GM23338 (cell line): Measurements from ENCODE around the gene ALDH2. TPM values are rescaled to one million over a fixed set of nuclear protein-coding genes. Genes with fewer than 3 reads are reported as not detected.

ENCODE experiments used
- ATAC-seq: fragments of 200-7000 bp; cut with Tn5 transposase; 3 replicates; pipeline ENCODE4 v1.9.1; 2020
- DNase-seq: peaks from one replicate; pipeline ENCODE4 v3.0.0-alpha.2; 2015; ENCODE audit warnings: low spot score
- H2AFZ ChIP-seq: fragments of 200-600 bp; sonication (generic); 2 replicates; pipeline ENCODE4 v1.8.0; 2016; ENCODE audit warnings: antibody characterized with exemption, mild to moderate bottlenecking, moderate library complexity
- H3F3A ChIP-seq: fragments of 200-600 bp; sonication (generic); replicated peaks from 2 replicates; pipeline ENCODE4 v1.8.0; 2017; ENCODE audit warnings: antibody characterized with exemption, mixed run types, low read depth
- H3K27ac ChIP-seq: fragments of 200-600 bp; sonication (generic); 2 replicates; pipeline ENCODE4 v1.6.1; 2016; ENCODE audit warnings: low read depth
- H3K27me3 ChIP-seq: fragments of 200-600 bp; sonication (generic); 2 replicates; pipeline ENCODE4 v1.8.0; 2016; ENCODE audit warnings: mild to moderate bottlenecking, mixed run types, moderate library complexity; ENCODE audit not compliant: insufficient read depth
- H3K36me3 ChIP-seq: fragments of 200-600 bp; sonication (generic); 2 replicates; pipeline ENCODE4 v1.8.0; 2016; ENCODE audit warnings: mild to moderate bottlenecking; ENCODE audit not compliant: insufficient read depth
- H3K4me1 ChIP-seq: fragments of 200-600 bp; sonication (generic); 2 replicates; pipeline ENCODE4 v1.8.0; 2016; ENCODE audit warnings: mild to moderate bottlenecking, moderate library complexity; ENCODE audit not compliant: insufficient read depth
- H3K4me2 ChIP-seq: fragments of 200-600 bp; sonication (generic); 2 replicates; pipeline ENCODE4 v1.7.1; 2017; ENCODE audit warnings: mixed run types
- H3K4me3 ChIP-seq: fragments of 200-600 bp; sonication (generic); 2 replicates; pipeline ENCODE4 v1.6.1; 2016; ENCODE audit warnings: mixed run types
- H3K79me2 ChIP-seq: fragments of 200-600 bp; sonication (generic); replicated peaks from 2 replicates; pipeline ENCODE4 v1.8.0; 2017; ENCODE audit warnings: mild to moderate bottlenecking; ENCODE audit not compliant: insufficient read depth
- H3K9me2 ChIP-seq: fragments of 200-600 bp; sonication (generic); 2 replicates; pipeline ENCODE4 v1.8.0; 2017; ENCODE audit not compliant: insufficient read depth
- H4K20me1 ChIP-seq: fragments of 200-600 bp; sonication (generic); replicated peaks from 2 replicates; pipeline ENCODE4 v1.8.0; 2017; ENCODE audit warnings: mild to moderate bottlenecking; ENCODE audit not compliant: insufficient read depth
- H3K27ac Mint-ChIP-seq: 2 replicates; pipeline ENCODE4 v1.8.0; 2020; ENCODE audit warnings: inconsistent platforms, mild to moderate bottlenecking, moderate library complexity, mixed read lengths
- H3K27me3 Mint-ChIP-seq: 3 replicates; pipeline ENCODE4 v1.8.0; 2022; ENCODE audit warnings: low read depth, mild to moderate bottlenecking, moderate library complexity, mixed read lengths, inconsistent platforms; ENCODE audit not compliant: insufficient read depth, poor library complexity
- H3K36me3 Mint-ChIP-seq: 3 replicates; pipeline ENCODE4 v1.8.0; 2021; ENCODE audit warnings: low read depth, mild to moderate bottlenecking, inconsistent platforms, moderate library complexity, mixed read lengths
- H3K4me1 Mint-ChIP-seq: 3 replicates; pipeline ENCODE4 v1.8.0; 2020; ENCODE audit warnings: mild to moderate bottlenecking, inconsistent platforms, mixed read lengths
- H3K4me3 Mint-ChIP-seq: 3 replicates; pipeline ENCODE4 v1.8.0; 2021; ENCODE audit warnings: moderate library complexity, mild to moderate bottlenecking, inconsistent platforms, mixed read lengths
- H3K9me3 Mint-ChIP-seq: 3 replicates; pipeline ENCODE4 v1.8.0; 2020; ENCODE audit warnings: moderate library complexity, mild to moderate bottlenecking, inconsistent platforms, mixed read lengths
- CREB1 ChIP-seq: fragments of 250-450 bp; sonication (Bioruptor Pico); IDR thresholded peaks from 2 replicates; pipeline ENCODE4 v1.5.0; 2020; ENCODE audit warnings: low read depth, mild to moderate bottlenecking, moderate library complexity
- CTCF ChIP-seq, 2 experiments: fragments of 200-600 bp in 1 of 2; sonication (generic) in 1 of 2; conservative IDR thresholded peaks; 2 replicates each; pipeline versions ENCODE4 v1.5.1 to v1.6.1; 2016 to 2017; ENCODE audit warnings: antibody characterized with exemption in 2 of 2, low read depth in 2 of 2, mild to moderate bottlenecking in 2 of 2, moderate library complexity in 1 of 2
- ETS1 ChIP-seq: IDR thresholded peaks from 2 replicates; pipeline ENCODE4 v1.6.1; 2016; ENCODE audit warnings: antibody characterized with exemption
- EZH2 ChIP-seq: fragments of 200-600 bp; sonication (generic); IDR thresholded peaks from one replicate; pipeline ENCODE4 v1.8.0; 2017; ENCODE audit warnings: antibody characterized with exemption, mild to moderate bottlenecking, low read depth; ENCODE audit not compliant: unreplicated experiment
- EZH2phosphoT487 ChIP-seq: fragments of 200-600 bp; sonication (generic); IDR thresholded peaks from one replicate; pipeline ENCODE4 v1.8.1; 2018; ENCODE audit warnings: antibody characterized with exemption; ENCODE audit not compliant: unreplicated experiment
- JUNB ChIP-seq: IDR thresholded peaks from one replicate; pipeline ENCODE4 v1.6.1; 2016; ENCODE audit warnings: antibody characterized with exemption; ENCODE audit not compliant: unreplicated experiment
- NANOG ChIP-seq: IDR thresholded peaks from 2 replicates; pipeline ENCODE4 v1.6.1; 2016; ENCODE audit warnings: antibody characterized with exemption, borderline replicate concordance
- POLR2AphosphoS5 ChIP-seq: IDR thresholded peaks from 2 replicates; pipeline ENCODE4 v1.6.1; 2016; ENCODE audit warnings: antibody characterized with exemption, low read depth
- REST ChIP-seq: IDR thresholded peaks from one replicate; pipeline ENCODE4 v1.6.1; 2018; ENCODE audit warnings: antibody characterized with exemption; ENCODE audit not compliant: unreplicated experiment
- STAT1 ChIP-seq: IDR thresholded peaks from one replicate; pipeline ENCODE4 v1.6.1; 2016; ENCODE audit warnings: antibody characterized with exemption; ENCODE audit not compliant: unreplicated experiment
- ZNF114 ChIP-seq: fragments of 250-450 bp; sonication (Bioruptor Pico); IDR thresholded peaks from 2 replicates; pipeline ENCODE4 v1.5.0; 2020; ENCODE audit warnings: mild to moderate bottlenecking, moderate library complexity
- ZNF331 ChIP-seq: fragments of 250-450 bp; sonication (Bioruptor Pico); IDR thresholded peaks from 2 replicates; pipeline ENCODE4 v1.5.0; 2020; ENCODE audit warnings: low read depth, mild to moderate bottlenecking, moderate library complexity
- ZNF462 ChIP-seq: fragments of 250-450 bp; sonication (Bioruptor Pico); IDR thresholded peaks from 2 replicates; pipeline ENCODE4 v1.5.0; 2020; ENCODE audit warnings: mild to moderate bottlenecking, moderate library complexity
- polyA plus RNA-seq: library from polyadenylated mRNA; unstranded; fragments of >200 nt; fragmentation: Nextera tagmentation; extraction: Ambion mirVana; gene quantifications from 2 replicates; pipeline ENCODE4 v1.2.1, GENCODE V29; 2016
- total RNA-seq: library from RNA; depleted of rRNA; stranded (reverse); fragments of >200 nt; shearing (Covaris generic); gene quantifications from 2 replicates; pipeline ENCODE4 v1.2.3, GENCODE V29; 2014

ALDH2 gene
- total and polyA plus RNA-seq, 2 experiments from 2014 or later, result 14.9 to 50.5 TPM

GRCh38 chr12:111838353-111838752 is 71.6 kb downstream of the ALDH2 start:
- DNase-seq (no peak), ATAC-seq (no peak)
- Histone ChIP-seq H2AFZ (no peak overlapping the region), H4K20me1 (peaks cover 4% of the 10 kb centered on the region; the same call in 1 of the 2 replicates), H3K79me2 (peaks cover 39% of the 10 kb centered on the region), H3K4me3 (no peak overlapping the region), H3K4me1 (peaks cover 15% of the 10 kb centered on the region), H3F3A (peaks cover 22% of the 10 kb centered on the region), H3K27ac (0 out of 2 replicates have a peak overlapping the region, but pooled peaks have one; percentile 19), H3K4me2 (no peak overlapping the region), H3K36me3 (peaks cover 10% of the 10 kb centered on the region), H3K9me2 (no peaks in the 10 kb centered on the region), H3K27me3 (no peaks in the 10 kb centered on the region)
- TF ChIP-seq JUNB (no peak), STAT1 (no peak), POLR2AphosphoS5 (no peak), EZH2 (no peak), REST (no peak), EZH2phosphoT487 (no peak), CTCF (conservative IDR thresholded peaks at IDR 0.05; ENCODE audit: low read depth in 2 of 2) (no peak), ZNF462 (CRISPR knock-in tag) (no peak), CREB1 (CRISPR knock-in tag) (no peak), NANOG (no peak), ETS1 (no peak), ZNF114 (CRISPR knock-in tag) (no peak), ZNF331 (no peak)
- H3K36me3 Mint-ChIP-seq, result peaks cover 40% of the 10 kb centered on the region
- peaks cover 22% of the 10 kb centered on the region; the same call in 2 of the 3 replicates for H3K9me3 Mint-ChIP-seq
- peaks cover 16% of the 10 kb centered on the region for H3K4me1 Mint-ChIP-seq
- no peak overlapping the region for H3K4me3 Mint-ChIP-seq
- H3K27me3 Mint-ChIP-seq, result peaks cover 16% of the 10 kb centered on the region
- H3K27ac Mint-ChIP-seq, result no peak overlapping the region
